SK-N-SH treated with all-trans-retinoic acid at 6 μM for 48 hours (cell line): Measurements from ENCODE around the gene IL4I1.

Experiments used
- ATAC-seq: fragments of 200-7000 bp; cut with Tn5 transposase; 3 replicates; pipeline ENCODE4 v1.9.1; 2020; ENCODE audit warnings: mild to moderate bottlenecking, moderate library complexity
- ARNTL ChIP-seq: fragments of 450-650 bp; formaldehyde crosslinking; IDR thresholded peaks from 2 replicates; pipeline ENCODE4 v1.5.0; 2020; ENCODE audit warnings: low read depth, mild to moderate bottlenecking, moderate library complexity, borderline replicate concordance
- CREB5 ChIP-seq: fragments of 250-450 bp; sonication (Bioruptor Pico); IDR thresholded peaks from 2 replicates; pipeline ENCODE4 v1.5.1; 2020; ENCODE audit warnings: low read depth, mild to moderate bottlenecking, moderate library complexity
- CSDC2 ChIP-seq: fragments of 250-450 bp; sonication (Bioruptor Pico); IDR thresholded peaks from 2 replicates; pipeline ENCODE4 v1.5.0; 2020; ENCODE audit warnings: mild to moderate bottlenecking, moderate library complexity
- ESRRG ChIP-seq: fragments of 250-450 bp; sonication (Bioruptor Pico); IDR thresholded peaks from 2 replicates; pipeline ENCODE4 v1.6.1; 2021; ENCODE audit warnings: mild to moderate bottlenecking
- GLIS3 ChIP-seq: fragments of 250-450 bp; sonication (Bioruptor Pico); IDR thresholded peaks from 2 replicates; pipeline ENCODE4 v1.5.0; 2020; ENCODE audit warnings: mild to moderate bottlenecking, moderate library complexity
- OSR1 ChIP-seq: fragments of 250-450 bp; sonication (Bioruptor Pico); IDR thresholded peaks from 2 replicates; pipeline ENCODE4 v1.8.0; 2022; ENCODE audit warnings: moderate library complexity, mild to moderate bottlenecking, inconsistent platforms
- PATZ1 ChIP-seq: fragments of 250-450 bp; sonication (Bioruptor Pico); IDR thresholded peaks from 2 replicates; pipeline ENCODE4 v1.8.0; 2020; ENCODE audit warnings: mild to moderate bottlenecking, moderate library complexity, borderline replicate concordance
- RARB ChIP-seq: fragments of 250-450 bp; sonication (Bioruptor Pico); IDR thresholded peaks from 2 replicates; pipeline ENCODE4 v1.8.0; 2021; ENCODE audit warnings: mild to moderate bottlenecking, moderate library complexity
- SNAI2 ChIP-seq: fragments of 250-450 bp; sonication (Bioruptor Pico); IDR thresholded peaks from 2 replicates; pipeline ENCODE4 v1.5.0; 2020; ENCODE audit warnings: mild to moderate bottlenecking, moderate library complexity
- TCF4 ChIP-seq: fragments of 250-450 bp; sonication (Bioruptor Pico); IDR thresholded peaks from 2 replicates; pipeline ENCODE4 v1.8.0; 2021; ENCODE audit warnings: mild to moderate bottlenecking, moderate library complexity, borderline replicate concordance
- TOX ChIP-seq: fragments of 250-450 bp; sonication (Bioruptor Pico); IDR thresholded peaks from 2 replicates; pipeline ENCODE4 v1.8.0; 2021; ENCODE audit warnings: mild to moderate bottlenecking, moderate library complexity, borderline replicate concordance
- ZC3H10 ChIP-seq: fragments of 250-450 bp; sonication (Bioruptor Pico); IDR thresholded peaks from 2 replicates; pipeline ENCODE4 v1.5.1; 2021; ENCODE audit warnings: mild to moderate bottlenecking, moderate library complexity
- ZFP3 ChIP-seq: fragments of 250-450 bp; sonication (Bioruptor Pico); IDR thresholded peaks from 2 replicates; pipeline ENCODE4 v1.5.0; 2020; ENCODE audit warnings: mild to moderate bottlenecking, moderate library complexity
- ZFP30 ChIP-seq: fragments of 450-650 bp; formaldehyde crosslinking; IDR thresholded peaks from 2 replicates; pipeline ENCODE4 v1.5.0; 2022; ENCODE audit warnings: mild to moderate bottlenecking, moderate library complexity
- ZNF565 ChIP-seq: fragments of 450-650 bp; formaldehyde crosslinking; conservative IDR thresholded peaks from 2 replicates; pipeline ENCODE4 v1.5.0; 2020; ENCODE audit warnings: low read depth, mild to moderate bottlenecking, moderate library complexity
- ZNF70 ChIP-seq: fragments of 450-650 bp; formaldehyde crosslinking; IDR thresholded peaks from 2 replicates; pipeline ENCODE4 v1.5.0; 2020; ENCODE audit warnings: mild to moderate bottlenecking, moderate library complexity
- ZNF8 ChIP-seq: fragments of 450-650 bp; formaldehyde crosslinking; IDR thresholded peaks from 2 replicates; pipeline ENCODE4 v1.5.0; 2020; ENCODE audit warnings: mild to moderate bottlenecking, moderate library complexity
- TF ChIP-seq, protein P1 (sequence below): fragments of 250-450 bp; sonication (Bioruptor Pico); IDR thresholded peaks from 2 replicates; pipeline ENCODE4 v1.8.0; 2021; ENCODE audit warnings: low read depth, mild to moderate bottlenecking, moderate library complexity, borderline replicate concordance
- TF ChIP-seq, protein P2 (sequence below): fragments of 250-450 bp; sonication (Bioruptor Pico); IDR thresholded peaks from 2 replicates; pipeline ENCODE4 v1.5.0; 2020; ENCODE audit warnings: mild to moderate bottlenecking, moderate library complexity
- TF ChIP-seq, protein P3 (sequence below): fragments of 250-450 bp; sonication (Bioruptor Pico); IDR thresholded peaks from 2 replicates; pipeline ENCODE4 v1.5.1; 2021; ENCODE audit warnings: mild to moderate bottlenecking, moderate library complexity

The IL4I1 gene

GRCh38 chr19:49849433-49850220 is 47.1 kb downstream of the IL4I1 start:
- TF ChIP-seq TCF4, result no peak
- ATAC-seq, result no peak

DNA sequence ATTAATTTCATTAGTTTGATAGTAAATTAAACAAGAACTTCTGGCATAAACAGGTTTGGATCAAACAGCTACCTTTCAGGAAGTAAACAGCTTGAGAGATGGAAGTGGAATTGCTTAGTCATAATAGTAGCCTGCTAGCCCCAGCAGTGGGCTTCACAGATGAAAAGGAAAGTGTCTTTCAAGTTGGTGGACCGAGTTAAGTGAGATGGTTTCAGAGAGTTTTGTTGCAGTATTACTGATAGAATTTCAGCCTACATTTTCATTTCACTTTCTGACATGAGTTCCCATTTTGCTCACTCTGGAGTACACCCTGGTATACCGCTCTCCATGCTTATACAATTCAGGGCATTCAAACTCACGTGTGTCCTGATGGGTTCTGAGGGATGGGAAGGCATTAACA is 47.7 kb downstream of the IL4I1 start:
- ATAC-seq, result no peak

DNA sequence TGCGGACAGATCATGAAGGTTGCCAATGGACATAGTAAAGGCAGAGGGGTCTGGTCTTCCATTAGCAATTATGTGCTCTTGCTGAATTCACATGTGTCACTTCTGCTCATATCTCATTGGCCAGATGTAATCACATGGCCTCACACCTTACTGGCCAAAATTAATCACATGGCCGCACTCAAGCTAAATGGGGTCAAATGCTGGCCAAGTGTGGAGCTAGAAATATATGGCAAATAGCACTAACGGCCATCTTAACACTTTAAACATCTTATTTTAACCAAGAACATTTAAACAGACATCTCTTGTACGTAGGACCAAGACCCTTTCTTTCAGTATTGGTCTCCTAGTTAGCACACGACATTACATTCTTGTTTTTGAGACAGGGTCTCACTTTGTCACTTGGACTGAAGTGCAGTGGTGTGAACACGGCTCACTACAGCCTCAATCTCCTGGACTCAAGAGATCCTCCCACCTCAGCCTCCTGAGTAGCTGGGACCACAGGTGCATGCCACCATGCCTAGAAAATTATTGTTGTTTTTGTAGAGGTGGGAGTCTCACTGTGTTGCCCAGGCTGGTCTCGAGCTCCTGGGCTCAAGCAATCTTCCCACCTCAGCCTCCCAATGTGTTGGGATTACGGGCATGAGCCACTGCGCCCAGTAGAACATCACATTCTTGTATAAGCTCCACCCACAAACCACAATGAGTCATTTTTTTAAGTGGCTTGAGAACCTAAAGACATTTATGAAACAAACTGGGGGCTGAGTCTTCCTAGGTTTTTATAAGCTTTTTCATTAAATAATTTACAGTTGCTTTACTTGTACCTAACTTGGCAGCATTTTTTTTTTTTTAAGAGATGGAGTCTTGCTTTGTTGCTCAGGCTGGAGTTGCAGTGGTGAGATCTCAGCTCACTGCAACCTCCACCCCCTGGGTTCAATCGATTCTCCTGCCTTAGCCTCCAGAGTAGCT is 48.7 kb downstream of the IL4I1 start:
- TF ChIP-seq SNAI2 (CRISPR knock-in tag), result no peak
- 0 out of 3 replicates have a peak, but pooled peaks have one; percentile 4 for ATAC-seq

More for the DNA sequence above, 47.7 kb downstream of the IL4I1 start:
- TF ChIP-seq ZNF565 (CRISPR knock-in tag) (no peak), OSR1 (CRISPR knock-in tag) (no peak), SNAI2 (CRISPR knock-in tag) (no peak), RARB (no peak), ZNF8 (CRISPR knock-in tag) (no peak), ZC3H10 (CRISPR knock-in tag) (no peak), ZFP30 (CRISPR knock-in tag) (no peak), PATZ1 (CRISPR knock-in tag) (no peak), CREB5 (CRISPR knock-in tag) (no peak), ARNTL (no peak), GLIS3 (CRISPR knock-in tag) (no peak), ESRRG (no peak), ZNF70 (CRISPR knock-in tag) (no peak)
- TF ChIP-seq, protein P1, sequence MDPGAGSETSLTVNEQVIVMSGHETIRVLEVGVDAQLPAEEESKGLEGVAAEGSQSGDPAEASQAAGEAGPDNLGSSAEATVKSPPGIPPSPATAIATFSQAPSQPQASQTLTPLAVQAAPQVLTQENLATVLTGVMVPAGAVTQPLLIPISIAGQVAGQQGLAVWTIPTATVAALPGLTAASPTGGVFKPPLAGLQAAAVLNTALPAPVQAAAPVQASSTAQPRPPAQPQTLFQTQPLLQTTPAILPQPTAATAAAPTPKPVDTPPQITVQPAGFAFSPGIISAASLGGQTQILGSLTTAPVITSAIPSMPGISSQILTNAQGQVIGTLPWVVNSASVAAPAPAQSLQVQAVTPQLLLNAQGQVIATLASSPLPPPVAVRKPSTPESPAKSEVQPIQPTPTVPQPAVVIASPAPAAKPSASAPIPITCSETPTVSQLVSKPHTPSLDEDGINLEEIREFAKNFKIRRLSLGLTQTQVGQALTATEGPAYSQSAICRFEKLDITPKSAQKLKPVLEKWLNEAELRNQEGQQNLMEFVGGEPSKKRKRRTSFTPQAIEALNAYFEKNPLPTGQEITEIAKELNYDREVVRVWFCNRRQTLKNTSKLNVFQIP, result no peak

DNA sequence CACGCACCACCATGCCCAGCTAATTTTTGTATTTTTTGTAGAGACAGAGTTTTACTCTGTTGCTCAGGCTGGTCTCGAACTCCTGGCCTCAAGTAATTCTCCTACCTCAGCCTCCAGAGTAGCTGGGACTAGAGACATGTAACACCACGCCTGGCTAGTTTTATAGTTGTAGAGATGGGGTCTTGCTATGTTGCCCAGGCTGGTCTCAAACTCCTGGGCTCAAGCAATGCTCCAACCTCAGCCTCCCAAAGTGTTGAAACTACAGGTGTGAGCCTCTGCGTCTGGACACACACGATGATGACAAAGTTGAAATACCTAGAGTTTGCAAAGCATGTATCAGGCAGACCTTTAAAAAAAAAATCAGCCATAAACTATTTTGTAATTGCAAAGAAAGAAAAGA is 50.3 kb downstream of the IL4I1 start:
- no peak for TF ChIP-seq ZFP30 (CRISPR knock-in tag)
- no peak for TF ChIP-seq ARNTL
- no peak for TF ChIP-seq TOX (CRISPR knock-in tag)
- TF ChIP-seq CREB5 (CRISPR knock-in tag), result no peak
- no peak for TF ChIP-seq CSDC2
- TF ChIP-seq PATZ1 (CRISPR knock-in tag), result no peak
- TF ChIP-seq ZFP3 (CRISPR knock-in tag), result no peak
- no peak for TF ChIP-seq ZNF8 (CRISPR knock-in tag)
- TF ChIP-seq, protein P2, sequence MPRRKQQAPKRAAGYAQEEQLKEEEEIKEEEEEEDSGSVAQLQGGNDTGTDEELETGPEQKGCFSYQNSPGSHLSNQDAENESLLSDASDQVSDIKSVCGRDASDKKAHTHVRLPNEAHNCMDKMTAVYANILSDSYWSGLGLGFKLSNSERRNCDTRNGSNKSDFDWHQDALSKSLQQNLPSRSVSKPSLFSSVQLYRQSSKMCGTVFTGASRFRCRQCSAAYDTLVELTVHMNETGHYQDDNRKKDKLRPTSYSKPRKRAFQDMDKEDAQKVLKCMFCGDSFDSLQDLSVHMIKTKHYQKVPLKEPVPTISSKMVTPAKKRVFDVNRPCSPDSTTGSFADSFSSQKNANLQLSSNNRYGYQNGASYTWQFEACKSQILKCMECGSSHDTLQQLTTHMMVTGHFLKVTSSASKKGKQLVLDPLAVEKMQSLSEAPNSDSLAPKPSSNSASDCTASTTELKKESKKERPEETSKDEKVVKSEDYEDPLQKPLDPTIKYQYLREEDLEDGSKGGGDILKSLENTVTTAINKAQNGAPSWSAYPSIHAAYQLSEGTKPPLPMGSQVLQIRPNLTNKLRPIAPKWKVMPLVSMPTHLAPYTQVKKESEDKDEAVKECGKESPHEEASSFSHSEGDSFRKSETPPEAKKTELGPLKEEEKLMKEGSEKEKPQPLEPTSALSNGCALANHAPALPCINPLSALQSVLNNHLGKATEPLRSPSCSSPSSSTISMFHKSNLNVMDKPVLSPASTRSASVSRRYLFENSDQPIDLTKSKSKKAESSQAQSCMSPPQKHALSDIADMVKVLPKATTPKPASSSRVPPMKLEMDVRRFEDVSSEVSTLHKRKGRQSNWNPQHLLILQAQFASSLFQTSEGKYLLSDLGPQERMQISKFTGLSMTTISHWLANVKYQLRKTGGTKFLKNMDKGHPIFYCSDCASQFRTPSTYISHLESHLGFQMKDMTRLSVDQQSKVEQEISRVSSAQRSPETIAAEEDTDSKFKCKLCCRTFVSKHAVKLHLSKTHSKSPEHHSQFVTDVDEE (CRISPR knock-in tag), result no peak
- TF ChIP-seq, protein P3, sequence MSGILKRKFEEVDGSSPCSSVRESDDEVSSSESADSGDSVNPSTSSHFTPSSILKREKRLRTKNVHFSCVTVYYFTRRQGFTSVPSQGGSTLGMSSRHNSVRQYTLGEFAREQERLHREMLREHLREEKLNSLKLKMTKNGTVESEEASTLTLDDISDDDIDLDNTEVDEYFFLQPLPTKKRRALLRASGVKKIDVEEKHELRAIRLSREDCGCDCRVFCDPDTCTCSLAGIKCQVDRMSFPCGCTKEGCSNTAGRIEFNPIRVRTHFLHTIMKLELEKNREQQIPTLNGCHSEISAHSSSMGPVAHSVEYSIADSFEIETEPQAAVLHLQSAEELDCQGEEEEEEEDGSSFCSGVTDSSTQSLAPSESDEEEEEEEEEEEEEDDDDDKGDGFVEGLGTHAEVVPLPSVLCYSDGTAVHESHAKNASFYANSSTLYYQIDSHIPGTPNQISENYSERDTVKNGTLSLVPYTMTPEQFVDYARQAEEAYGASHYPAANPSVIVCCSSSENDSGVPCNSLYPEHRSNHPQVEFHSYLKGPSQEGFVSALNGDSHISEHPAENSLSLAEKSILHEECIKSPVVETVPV (CRISPR knock-in tag), result no peak
- no peak for TF ChIP-seq ESRRG
- no peak for TF ChIP-seq ZNF70 (CRISPR knock-in tag)
- TF ChIP-seq ZC3H10 (CRISPR knock-in tag), result no peak
- no peak for TF ChIP-seq OSR1 (CRISPR knock-in tag)
- TF ChIP-seq TCF4, result no peak
- TF ChIP-seq SNAI2 (CRISPR knock-in tag), result no peak
- TF ChIP-seq, all 23 proteins: peak for 0
- ATAC-seq, result no peak
